CD14-positive monocyte (primary cell): ENCODE measurements around the gene SLC16A7. TPM values are rescaled to one million over a fixed set of nuclear protein-coding genes. Genes with fewer than 3 reads are reported as not detected.

Experiments
- DNase-seq, 3 donors: peaks; one replicate each; pipeline ENCODE4 v3.0.0-alpha.2; 2011 to 2022
- H2AFZ ChIP-seq: 2 replicates; pipeline ENCODE4 v1.6.0; 2012; ENCODE audit warnings: mild to moderate bottlenecking, low read depth, low read length, inconsistent platforms; ENCODE audit not compliant: insufficient read depth, poor library complexity, severe bottlenecking
- H3K27ac ChIP-seq, 2 donors: 1 replicate in 1 of 2; 2 replicates in 1 of 2; pipeline ENCODE4 v1.5.1; 2012 to 2013; ENCODE audit warnings: low read length in 2 of 2, control low read depth in 1 of 2, inconsistent platforms in 1 of 2, low read depth in 1 of 2, mild to moderate bottlenecking in 1 of 2
- H3K27me3 ChIP-seq, 2 donors: one replicate each; pipeline versions ENCODE4 v1.6.0 to v1.6.1; 2011 to 2013; ENCODE audit warnings: low read length in 2 of 2; ENCODE audit not compliant: control insufficient read depth in 2 of 2, insufficient read depth in 2 of 2
- H3K36me3 ChIP-seq, 2 donors: replicated peaks in 1 of 2; 1 replicate in 1 of 2; 2 replicates in 1 of 2; pipeline versions ENCODE4 v1.5.1 to v1.6.1; 2012 to 2013; ENCODE audit warnings: low read length in 2 of 2, control low read depth in 1 of 2, inconsistent platforms in 1 of 2, mild to moderate bottlenecking in 1 of 2; ENCODE audit not compliant: insufficient read depth in 2 of 2, control insufficient read depth in 1 of 2
- H3K4me1 ChIP-seq, 2 donors: 1 replicate in 1 of 2; 2 replicates in 1 of 2; pipeline versions ENCODE4 v1.5.1 to v1.6.1; 2012 to 2013; ENCODE audit warnings: low read length in 2 of 2, control low read depth in 1 of 2, inconsistent platforms in 1 of 2, mild to moderate bottlenecking in 1 of 2, moderate library complexity in 1 of 2; ENCODE audit not compliant: insufficient read depth in 2 of 2, control insufficient read depth in 1 of 2
- H3K4me2 ChIP-seq: replicated peaks from 2 replicates; pipeline ENCODE3; 2012; ENCODE audit warnings: low read length, moderate library complexity, mild to moderate bottlenecking; ENCODE audit not compliant: poor library complexity, severe bottlenecking; ENCODE audit errors: extremely low read depth
- H3K4me3 ChIP-seq, 3 experiments: fragments of 200-600 bp in 1 of 3; sonication (generic) in 1 of 3; replicated peaks in 1 of 3; 1 replicate in 2 of 3; 2 replicates in 1 of 3; pipeline ENCODE4 v1.5.1; 2011 to 2013; ENCODE audit warnings: low read length in 3 of 3, mild to moderate bottlenecking in 3 of 3, control low read depth in 2 of 3, low read depth in 2 of 3, inconsistent platforms in 1 of 3, moderate library complexity in 1 of 3
- H3K79me2 ChIP-seq: 2 replicates; pipeline ENCODE4 v1.6.0; 2012; ENCODE audit warnings: mild to moderate bottlenecking, control low read depth, inconsistent platforms, low read length, moderate library complexity; ENCODE audit not compliant: insufficient read depth
- H3K9ac ChIP-seq: 2 replicates; pipeline ENCODE4 v1.6.0; 2017; ENCODE audit warnings: low read length, mild to moderate bottlenecking; ENCODE audit not compliant: insufficient read depth, poor library complexity, severe bottlenecking
- H3K9me3 ChIP-seq, 2 donors: replicated peaks in 1 of 2; 1 replicate in 1 of 2; 2 replicates in 1 of 2; pipeline versions ENCODE4 v1.5.1 to v1.6.1; 2012 to 2013; ENCODE audit warnings: low read length in 2 of 2, control low read depth in 1 of 2; ENCODE audit not compliant: control insufficient read depth in 1 of 2, insufficient read depth in 1 of 2
- H4K20me1 ChIP-seq: 2 replicates; pipeline ENCODE4 v1.6.0; 2012; ENCODE audit warnings: mild to moderate bottlenecking, low read length, control low read depth, moderate library complexity; ENCODE audit not compliant: insufficient read depth
- H3K27ac Mint-ChIP-seq, 7 donors: one replicate each; pipeline ENCODE4 v1.8.0; 2020; ENCODE audit warnings: mild to moderate bottlenecking in 7 of 7, mixed read lengths in 7 of 7, moderate library complexity in 6 of 7, inconsistent platforms in 2 of 7
- H3K27me3 Mint-ChIP-seq, 3 donors: one replicate each; pipeline ENCODE4 v1.8.0; 2021 to 2022; ENCODE audit warnings: low read depth in 3 of 3, mild to moderate bottlenecking in 3 of 3, mixed read lengths in 3 of 3, moderate library complexity in 3 of 3, inconsistent platforms in 1 of 3
- H3K36me3 Mint-ChIP-seq, 2 donors: one replicate each; pipeline ENCODE4 v1.8.0; 2020; ENCODE audit warnings: mixed read lengths in 2 of 2, inconsistent platforms in 1 of 2, mild to moderate bottlenecking in 1 of 2
- H3K4me1 Mint-ChIP-seq: one replicate; pipeline ENCODE4 v1.8.0; 2020; ENCODE audit warnings: mild to moderate bottlenecking, mixed read lengths
- H3K4me3 Mint-ChIP-seq, 2 donors: one replicate each; pipeline ENCODE4 v1.8.0; 2020; ENCODE audit warnings: mild to moderate bottlenecking in 2 of 2, mixed read lengths in 2 of 2, moderate library complexity in 1 of 2
- H3K9me3 Mint-ChIP-seq, 7 donors: one replicate each; pipeline ENCODE4 v1.8.0; 2020 to 2022; ENCODE audit warnings: mixed read lengths in 7 of 7, mild to moderate bottlenecking in 6 of 7, moderate library complexity in 6 of 7, inconsistent platforms in 2 of 7
- WGBS: methylation state at CpG from one replicate; pipeline ENCODE4 v1.1.5; 2013; ENCODE audit warnings: missing lambda C conversion rate; ENCODE audit not compliant: insufficient coverage; 5-methylcytosine and 5-hydroxymethylcytosine counted together
- intact Hi-C, 2 donors: fragments of 100-400 bp; cut with micrococcal nuclease; formaldehyde crosslinking; loops; one replicate each; pipeline versions ENCODE4 v1.15.0 to v1.15.1; 2023
- polyA plus RNA-seq, 3 donors: library from polyadenylated mRNA; depleted of rRNA in 1 of 3; unstranded in 2 of 3; stranded (reverse) in 1 of 3; fragments of 300-500 nt in 2 of 3; fragments of >200 nt in 1 of 3; fragmentation: Illumina TruSeq in 2 of 3; gene quantifications; 1 replicate in 2 of 3; 2 replicates in 1 of 3; pipeline ENCODE4 v1.2.3, GENCODE V29; 2012 to 2021
- TF ChIP-seq, protein P1 (sequence below): fragments of 200-600 bp; IDR thresholded peaks from one replicate; pipeline ENCODE4 v1.8.0; 2022; ENCODE audit warnings: antibody characterized with exemption, mild to moderate bottlenecking

Gene SLC16A7
- polyA plus RNA-seq, 3 donors, result 6.9 to 16.9 (median 11.8) TPM

GRCh38 chr12:59597385-59597781 lies 1.6 kb downstream of the SLC16A7 start:
- no peaks in the 10 kb centered on the region for H3K36me3 ChIP-seq
- no peaks in the 10 kb centered on the region for H4K20me1 ChIP-seq
- H3K79me2 ChIP-seq, result peaks cover 9% of the 10 kb centered on the region
- Mint-ChIP-seq H3K4me1 (peaks cover 47% of the 10 kb centered on the region), H3K36me3 (peaks cover 0 to 13% of the 10 kb centered on the region in 2 donors), H3K27ac (peak overlapping the region; percentile 91 to 99 (median 98)), H3K4me3 (peak overlapping the region; percentile 92 to 96), H3K27me3 (peaks cover 0 to 1% (median 0%) of the 10 kb centered on the region in 3 donors), H3K9me3 (peaks cover 0 to 2% (median 0%) of the 10 kb centered on the region in 7 donors)
- TF ChIP-seq, protein P1, sequence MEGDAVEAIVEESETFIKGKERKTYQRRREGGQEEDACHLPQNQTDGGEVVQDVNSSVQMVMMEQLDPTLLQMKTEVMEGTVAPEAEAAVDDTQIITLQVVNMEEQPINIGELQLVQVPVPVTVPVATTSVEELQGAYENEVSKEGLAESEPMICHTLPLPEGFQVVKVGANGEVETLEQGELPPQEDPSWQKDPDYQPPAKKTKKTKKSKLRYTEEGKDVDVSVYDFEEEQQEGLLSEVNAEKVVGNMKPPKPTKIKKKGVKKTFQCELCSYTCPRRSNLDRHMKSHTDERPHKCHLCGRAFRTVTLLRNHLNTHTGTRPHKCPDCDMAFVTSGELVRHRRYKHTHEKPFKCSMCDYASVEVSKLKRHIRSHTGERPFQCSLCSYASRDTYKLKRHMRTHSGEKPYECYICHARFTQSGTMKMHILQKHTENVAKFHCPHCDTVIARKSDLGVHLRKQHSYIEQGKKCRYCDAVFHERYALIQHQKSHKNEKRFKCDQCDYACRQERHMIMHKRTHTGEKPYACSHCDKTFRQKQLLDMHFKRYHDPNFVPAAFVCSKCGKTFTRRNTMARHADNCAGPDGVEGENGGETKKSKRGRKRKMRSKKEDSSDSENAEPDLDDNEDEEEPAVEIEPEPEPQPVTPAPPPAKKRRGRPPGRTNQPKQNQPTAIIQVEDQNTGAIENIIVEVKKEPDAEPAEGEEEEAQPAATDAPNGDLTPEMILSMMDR, result no peak
- WGBS, result no CpG with 5 or more reads among the region's 2 CpGs
- peak overlapping the region; percentile 93 to 95 for H3K27ac ChIP-seq
- intact Hi-C loops, result loop anchor here (5.0 kb wide), 1 partner anchor 100 kb away; no protein-coding TSS in a partner anchor
- H3K4me1 ChIP-seq, result peaks cover 49 to 60% of the 10 kb centered on the region in 2 donors
- peak overlapping the region; percentile 82 for H2AFZ ChIP-seq
- H3K4me2 ChIP-seq, result peak overlapping the region; percentile 95
- peak; percentile 90 to 96 (median 94) for DNase-seq
- peak overlapping the region; percentile 87 for H3K9ac ChIP-seq
- peak overlapping the region; percentile 64 to 98 (median 91) for H3K4me3 ChIP-seq
- H3K27me3 ChIP-seq, result no peaks in the 10 kb centered on the region
- no peaks in the 10 kb centered on the region for H3K9me3 ChIP-seq

DNA sequence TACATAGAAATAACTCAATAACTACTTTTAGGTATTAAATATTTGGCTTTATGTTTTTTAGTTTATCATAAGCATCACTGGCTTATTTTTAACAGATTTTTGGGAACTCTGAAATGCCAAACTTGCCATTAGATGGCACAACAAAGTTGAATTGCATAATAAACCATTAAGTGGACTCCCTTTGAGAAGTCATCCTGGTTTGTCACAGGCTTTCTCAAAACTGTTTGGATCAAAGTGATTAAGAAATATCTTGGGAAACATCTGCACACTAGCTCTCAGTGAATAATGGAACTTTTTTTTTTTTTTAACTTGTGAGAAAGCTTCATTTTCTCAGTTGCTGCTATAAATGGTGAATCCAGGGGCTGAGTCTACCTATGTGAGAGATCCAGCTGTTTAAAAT lies 4.3 kb downstream of the SLC16A7 start:
- peak; percentile 38 to 81 (median 68) for DNase-seq
- H3K4me1 ChIP-seq, result peaks cover 46 to 57% of the 10 kb centered on the region in 2 donors
- no peak overlapping the region for H3K4me3 ChIP-seq
- Mint-ChIP-seq H3K36me3 (peaks cover 0 to 18% of the 10 kb centered on the region in 2 donors), H3K4me1 (peaks cover 46% of the 10 kb centered on the region), H3K27ac (peak overlapping the region in 5 of 7 donors; percentile 49 to 85 (median 67)), H3K27me3 (peaks cover 0 to 3% (median 0%) of the 10 kb centered on the region in 3 donors), H3K9me3 (peaks cover 0 to 2% (median 0%) of the 10 kb centered on the region in 7 donors), H3K4me3 (no peak overlapping the region)
- intact Hi-C loops, result no loop called here
- no peaks in the 10 kb centered on the region for H4K20me1 ChIP-seq
- H2AFZ ChIP-seq, result no peak overlapping the region
- H3K27ac ChIP-seq, result no peak overlapping the region
- H3K36me3 ChIP-seq, result no peaks in the 10 kb centered on the region
- H3K79me2 ChIP-seq, result peaks cover 14% of the 10 kb centered on the region
- H3K4me2 ChIP-seq, result no peak overlapping the region
- no peaks in the 10 kb centered on the region for H3K9me3 ChIP-seq
- H3K27me3 ChIP-seq, result no peaks in the 10 kb centered on the region
- TF ChIP-seq, protein P1, result no peak
- no peak overlapping the region for H3K9ac ChIP-seq
